WERI-Rb-1 (cell line): ENCODE results near the gene RNF212B.
A peak's percentile ranks its signal among the peaks of the same experiment; 100 is the strongest.

Experiments used
- DNase-seq: peaks from one replicate; pipeline ENCODE4 v3.0.0-alpha.2; 2020
- H3K27ac ChIP-seq: fragments of 250-450 bp; sonication (Bioruptor Pico); 2 replicates; pipeline ENCODE4 v1.5.1; 2020; ENCODE audit warnings: mild to moderate bottlenecking, moderate library complexity
- H3K27me3 ChIP-seq: fragments of 250-450 bp; sonication (Bioruptor Pico); 2 replicates; pipeline ENCODE4 v1.5.1; 2021; ENCODE audit warnings: mild to moderate bottlenecking, low read depth, moderate library complexity; ENCODE audit not compliant: insufficient read depth, severe bottlenecking
- H3K36me3 ChIP-seq: fragments of 250-450 bp; sonication (Bioruptor Pico); 2 replicates; pipeline ENCODE4 v1.5.1; 2020; ENCODE audit warnings: mild to moderate bottlenecking, moderate library complexity
- H3K4me3 ChIP-seq: 2 replicates; pipeline ENCODE4 v1.5.1; 2011; ENCODE audit warnings: low read depth, mild to moderate bottlenecking, control low read depth, low read length
- H3K9me3 ChIP-seq: fragments of 250-450 bp; sonication (Bioruptor Pico); 2 replicates; pipeline ENCODE4 v1.5.1; 2021; ENCODE audit warnings: mild to moderate bottlenecking, moderate library complexity; ENCODE audit not compliant: severe bottlenecking
- CTCF ChIP-seq: IDR thresholded peaks from 2 replicates; pipeline ENCODE4 v1.5.1; 2011; ENCODE audit warnings: low read depth, mild to moderate bottlenecking, control low read depth, inconsistent platforms, low read length

Gene RNF212B

GRCh38 chr14:23301288-23301968 lies 63.7 kb downstream of the RNF212B start:
- TF ChIP-seq CTCF, result peak; percentile 74
- Histone ChIP-seq H3K9me3 (no peaks in the 10 kb centered on the region), H3K4me3 (peak overlapping the region; percentile 79), H3K27me3 (no peaks in the 10 kb centered on the region), H3K27ac (peak overlapping the region; percentile 98), H3K36me3 (peaks cover 22% of the 10 kb centered on the region)
- DNase-seq, result peak; percentile 98

- H3K27ac ChIP-seq, result peak overlapping the region; percentile 94
- H3K36me3 ChIP-seq, result peaks cover 19% of the 10 kb centered on the region
- H3K27me3 ChIP-seq, result no peaks in the 10 kb centered on the region
- no peak for DNase-seq
- no peak for TF ChIP-seq CTCF
- H3K9me3 ChIP-seq, result no peaks in the 10 kb centered on the region
- H3K4me3 ChIP-seq, result peak overlapping the region; percentile 79
Observed at GRCh38 chr14:23301969-23302289, 64.2 kb downstream of the RNF212B start.

- no peaks in the 10 kb centered on the region for H3K9me3 ChIP-seq
- peak within 1 kb of the TSS; percentile 94 for H3K27ac ChIP-seq
- no peaks in the 10 kb centered on the region for H3K27me3 ChIP-seq
- peak; percentile 92 for DNase-seq
- H3K36me3 ChIP-seq, result peaks cover 20% of the 10 kb centered on the region
- peak within 1 kb of the TSS; percentile 79 for H3K4me3 ChIP-seq
- TF ChIP-seq CTCF, result no peak
Observed at GRCh38 chr14:23302290-23303225, 64.8 kb downstream of the RNF212B start, which contains the start of gene PPP1R3E. Gene PPP1R3E (minus strand): TSS chr14:23302859. CDS start chr14:23302576, 283 bp downstream.

- Histone ChIP-seq H3K9me3 (no peaks in the 10 kb centered on the region), H3K27ac (peak within 1 kb of the TSS; percentile 86), H3K4me3 (peak within 1 kb of the TSS; percentile 84), H3K27me3 (no peaks in the 10 kb centered on the region), H3K36me3 (peaks cover 41% of the 10 kb centered on the region)
- no peak for TF ChIP-seq CTCF
- DNase-seq, result peak; percentile 96
Observed at GRCh38 chr14:23306412-23307145, 68.8 kb downstream of the RNF212B start, which contains the start of gene BCL2L2. Gene BCL2L2 (plus strand): TSS chr14:23306833. CDS start chr14:23307768, 935 bp downstream.

- Histone ChIP-seq H3K27me3 (no peaks in the 10 kb centered on the region), H3K9me3 (no peaks in the 10 kb centered on the region), H3K36me3 (peaks cover 41% of the 10 kb centered on the region), H3K4me3 (peak overlapping the region; percentile 84), H3K27ac (peak overlapping the region; percentile 86)
- no peak for DNase-seq
- TF ChIP-seq CTCF, result no peak
Observed at GRCh38 chr14:23307146-23307530, 69.4 kb downstream of the RNF212B start.
